SK-N-SH (cell line): ENCODE data around the gene CEACAM5. TPM values are rescaled to one million over a fixed set of nuclear protein-coding genes. Genes with fewer than 3 reads are reported as not detected.

Experiments used
- polyA plus RNA-seq, 3 experiments: library from polyadenylated mRNA; depleted of rRNA; stranded (reverse); fragments of >200 nt; gene quantifications; 2 replicates each; pipeline ENCODE4 v1.2.3, GENCODE V29; 2012

CEACAM5 gene
- polyA plus RNA-seq, 1 of the 3 experiments (the other 2 are of a cell fraction), result not detected

Other genes starting within 250 kb of the CEACAM5 start
- not detected in 2 replicates for gene CEACAM21, start 132.5 kb upstream of the CEACAM5 start, polyA plus RNA-seq (2012; rRNA removed)
- gene CEACAM4, start 81.6 kb upstream of the CEACAM5 start, polyA plus RNA-seq (2012; rRNA removed), result not detected in 2 replicates
- not detected in 2 replicates for gene CEACAM7, start 20.4 kb upstream of the CEACAM5 start, polyA plus RNA-seq (2012; rRNA removed)
- not detected in 2 replicates for gene CEACAM6, start 46.9 kb downstream of the CEACAM5 start, polyA plus RNA-seq (2012; rRNA removed)
- gene CEACAM3, start 88.0 kb downstream of the CEACAM5 start, polyA plus RNA-seq (2012; rRNA removed), result not detected in 2 replicates
- gene LYPD4, start 136.1 kb downstream of the CEACAM5 start, polyA plus RNA-seq (2012; rRNA removed), result not detected in 2 replicates
- gene DMRTC2, start 136.4 kb downstream of the CEACAM5 start, polyA plus RNA-seq (2012; rRNA removed), result not detected in 2 replicates
- gene RPS19, start 151.6 kb downstream of the CEACAM5 start, polyA plus RNA-seq (2012; rRNA removed), result 2,819 and 3,310 TPM in 2 replicates
- 0.20 and 0.31 TPM in 2 replicates for gene CD79A, start 168.7 kb downstream of the CEACAM5 start, polyA plus RNA-seq (2012; rRNA removed)
- 67.3 and 102 TPM in 2 replicates for gene ARHGEF1, start 174.6 kb downstream of the CEACAM5 start, polyA plus RNA-seq (2012; rRNA removed)
- 0.03 and 0.07 TPM in 2 replicates for gene ERFL, start 219.8 kb downstream of the CEACAM5 start, polyA plus RNA-seq (2012; rRNA removed)